ENCODE data around the gene PLEKHJ1. TPM values are rescaled to one million over a fixed set of nuclear protein-coding genes. Genes with fewer than 3 reads are reported as not detected.

Gene PLEKHJ1
- total and polyA plus RNA-seq, 2 donors, result 62.0 to 97.7 TPM

DNA sequence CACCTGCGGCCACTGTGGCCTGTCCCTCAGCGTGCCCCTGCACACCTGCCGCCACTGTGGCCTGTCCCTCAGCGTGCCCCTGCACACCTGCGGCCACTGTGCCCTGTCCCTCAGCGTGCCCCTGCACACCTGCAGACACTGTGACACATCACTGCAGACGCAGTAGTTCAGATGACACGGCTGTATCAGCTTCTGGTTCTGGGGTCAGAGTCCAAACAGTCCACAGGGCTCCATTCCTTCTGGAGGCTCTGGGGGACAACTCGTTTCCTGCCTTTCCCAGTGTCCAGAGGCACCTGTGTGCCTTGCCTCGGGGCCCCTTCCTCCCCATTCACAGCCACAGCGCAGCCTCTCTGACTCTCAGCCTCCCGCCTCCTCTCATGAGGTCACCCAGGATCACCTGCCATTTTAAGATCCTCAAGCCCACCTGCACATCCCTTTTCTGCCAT, 6.0 kb upstream of the PLEKHJ1 start:
- no peak overlapping the region for H3K4me3 ChIP-seq (ENCODE audit: low read length in 2 of 2)
- H3K36me3 ChIP-seq (ENCODE audit: control insufficient read depth in 2 of 2, insufficient read depth in 2 of 2, low read length in 1 of 2), result peaks cover 53 to 68% of the 10 kb centered on the region in 2 donors
- peaks cover 0 to 3% of the 10 kb centered on the region in 2 donors for H3K9me3 ChIP-seq (ENCODE audit: control insufficient read depth in 2 of 2, insufficient read depth in 1 of 2, low read length in 1 of 2)
- no peak for DNase-seq (ENCODE audit: low read depth in 6 of 9, low spot score in 9 of 9)
- no peaks in the 10 kb centered on the region for H3K27me3 ChIP-seq (ENCODE audit: control insufficient read depth in 2 of 2, insufficient read depth in 1 of 2, low read length in 1 of 2)
- H3K4me1 ChIP-seq (ENCODE audit: control insufficient read depth in 2 of 2, insufficient read depth in 2 of 2, low read length in 2 of 2), result peaks cover 34 to 46% of the 10 kb centered on the region in 2 donors
- 94% methylated on average over 12 of the region's 12 CpGs for WGBS
- no peak overlapping the region for H3K27ac ChIP-seq (ENCODE audit: low read depth in 1 of 2, low read length in 1 of 2)

DNA sequence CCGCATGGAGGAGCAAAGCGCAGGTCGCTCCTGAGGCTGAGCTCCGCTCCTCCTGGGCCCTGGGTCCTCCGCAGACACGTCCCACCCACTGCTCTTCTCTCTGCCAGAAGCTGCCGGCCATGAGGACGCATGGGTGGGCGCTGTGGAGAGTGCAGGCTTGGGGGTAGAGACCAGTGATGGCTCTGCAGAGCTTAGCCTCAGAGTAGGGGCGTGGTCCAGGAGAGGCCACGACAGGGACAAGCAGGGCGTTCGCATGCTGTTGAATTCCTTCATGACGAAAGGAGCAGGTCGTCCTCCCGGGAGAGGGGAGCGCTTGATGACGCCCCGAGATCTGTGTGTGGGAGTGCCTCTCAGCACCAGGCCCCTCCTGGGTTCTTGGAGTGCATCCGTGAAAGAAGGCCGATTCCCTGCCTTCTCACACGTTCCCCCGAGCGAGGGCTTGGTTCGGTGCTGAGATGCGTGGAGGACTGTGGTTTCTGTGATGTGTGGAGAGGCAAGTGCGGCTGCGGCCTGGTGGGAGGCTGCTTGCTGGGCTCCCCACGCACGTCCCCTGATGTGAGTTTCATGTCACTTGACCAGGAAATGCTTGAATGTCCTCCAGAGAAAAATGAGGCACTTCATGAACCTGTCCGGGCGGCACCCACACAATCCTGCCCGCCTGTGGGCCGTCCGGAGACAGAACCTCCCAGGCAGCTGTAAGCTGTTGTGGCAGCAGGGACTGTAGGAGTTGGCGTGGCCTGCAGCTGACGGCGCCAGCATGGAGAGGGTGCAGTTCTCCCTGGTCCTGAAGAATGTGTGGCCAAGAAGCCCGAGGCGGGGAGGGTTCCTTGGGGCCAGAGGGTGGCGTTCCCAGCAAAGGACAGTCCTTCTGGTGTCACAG, 5.0 kb upstream of the PLEKHJ1 start:
- Histone ChIP-seq H3K4me1 (ENCODE audit: control insufficient read depth in 2 of 2, insufficient read depth in 2 of 2, low read length in 2 of 2) (peaks cover 34 to 50% of the 10 kb centered on the region in 2 donors), H3K9me3 (ENCODE audit: control insufficient read depth in 2 of 2, insufficient read depth in 1 of 2, low read length in 1 of 2) (peaks cover 0 to 3% of the 10 kb centered on the region in 2 donors), H3K36me3 (ENCODE audit: control insufficient read depth in 2 of 2, insufficient read depth in 2 of 2, low read length in 1 of 2) (peaks cover 43 to 58% of the 10 kb centered on the region in 2 donors), H3K27ac (ENCODE audit: low read depth in 1 of 2, low read length in 1 of 2) (peak overlapping the region in 1 of 2 donors; percentile 20), H3K27me3 (ENCODE audit: control insufficient read depth in 2 of 2, insufficient read depth in 1 of 2, low read length in 1 of 2) (no peaks in the 10 kb centered on the region), H3K4me3 (ENCODE audit: low read length in 2 of 2) (no peak overlapping the region)
- 86% methylated on average over 41 of the region's 41 CpGs for WGBS
- no peak for DNase-seq (ENCODE audit: low read depth in 6 of 9, low spot score in 9 of 9)

DNA sequence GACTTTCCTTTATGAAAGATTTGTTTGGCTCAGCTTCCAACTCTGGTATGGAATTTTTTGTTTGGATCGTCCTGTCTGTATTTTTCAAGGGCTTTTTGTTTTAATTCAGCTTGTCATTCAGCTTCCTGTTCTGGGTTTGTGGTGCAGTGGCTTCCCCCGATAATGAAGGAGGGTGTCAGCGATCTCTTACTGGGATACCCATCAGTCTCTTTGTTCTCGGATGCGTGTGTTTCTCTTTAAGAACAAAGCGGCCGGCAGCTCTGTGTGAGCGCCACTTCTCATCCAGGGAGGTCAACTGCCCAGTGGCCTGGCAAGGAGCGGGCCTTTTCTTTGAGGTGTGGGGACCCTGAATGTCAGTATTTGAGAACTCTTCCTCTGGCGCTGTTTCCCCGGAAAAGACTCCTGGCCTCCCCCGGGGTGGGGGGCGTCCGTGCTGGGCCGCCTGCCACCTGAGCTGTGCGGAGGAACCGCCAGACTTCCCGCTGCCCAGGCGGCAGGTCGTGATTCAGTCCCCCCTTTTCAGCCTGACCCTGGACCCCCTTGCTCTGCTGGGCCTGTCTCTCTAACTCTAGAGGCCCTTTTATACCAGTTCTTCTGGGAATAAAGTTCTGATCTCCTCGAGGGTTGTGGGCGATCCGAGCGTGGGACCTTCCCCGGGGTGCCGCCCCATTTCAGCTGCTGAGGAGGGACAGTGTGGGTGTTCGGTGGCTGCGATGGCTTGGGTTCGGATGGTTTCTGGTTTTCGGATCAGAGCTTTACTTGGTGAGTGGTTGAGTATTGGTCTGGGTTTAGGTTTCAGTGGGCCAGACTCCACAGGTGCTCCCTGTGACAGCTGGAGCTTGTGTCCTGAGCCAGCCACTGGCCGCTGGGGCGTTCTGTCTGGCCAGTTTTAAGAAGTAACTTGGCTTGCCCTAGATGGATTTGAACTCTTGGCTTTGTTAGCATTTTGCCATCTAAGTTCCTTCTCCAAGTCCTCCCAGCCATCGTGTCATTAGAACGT, 3.9 kb upstream of the PLEKHJ1 start:
- Histone ChIP-seq H3K27ac (ENCODE audit: low read depth in 1 of 2, low read length in 1 of 2) (peak overlapping the region; percentile 28 to 79), H3K27me3 (ENCODE audit: control insufficient read depth in 2 of 2, insufficient read depth in 1 of 2, low read length in 1 of 2) (no peaks in the 10 kb centered on the region), H3K9me3 (ENCODE audit: control insufficient read depth in 2 of 2, insufficient read depth in 1 of 2, low read length in 1 of 2) (peaks cover 0 to 3% of the 10 kb centered on the region in 2 donors), H3K4me1 (ENCODE audit: control insufficient read depth in 2 of 2, insufficient read depth in 2 of 2, low read length in 2 of 2) (peaks cover 38 to 53% of the 10 kb centered on the region in 2 donors), H3K36me3 (ENCODE audit: control insufficient read depth in 2 of 2, insufficient read depth in 2 of 2, low read length in 1 of 2) (peaks cover 32 to 48% of the 10 kb centered on the region in 2 donors), H3K4me3 (ENCODE audit: low read length in 2 of 2) (peak overlapping the region; percentile 45 to 60)
- peak in 3 of 9 donors; percentile 25 to 70 (median 50) for DNase-seq (ENCODE audit: low read depth in 6 of 9, low spot score in 9 of 9)
- 31% methylated on average over 34 of the region's 34 CpGs for WGBS

DNA sequence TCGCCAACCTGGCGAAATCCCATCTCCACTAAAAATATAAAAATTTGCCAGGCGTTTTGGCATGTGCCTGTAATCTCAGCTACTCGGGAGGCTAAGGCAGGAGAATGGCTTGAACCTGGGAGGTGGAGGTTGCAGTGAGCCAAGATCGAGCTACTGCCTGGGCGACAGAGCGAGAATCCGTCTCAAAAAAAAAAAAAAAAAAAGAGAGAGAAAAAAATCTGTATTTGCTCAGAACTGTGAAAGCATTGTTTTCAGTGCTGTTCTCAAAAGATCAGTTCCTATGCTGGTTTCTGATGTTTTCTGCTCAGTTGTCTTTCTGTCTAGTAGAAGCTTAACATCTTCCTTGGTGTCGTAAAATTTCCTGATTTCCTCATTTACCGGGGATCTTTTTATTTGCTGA, 3.0 kb upstream of the PLEKHJ1 start:
- H3K27ac ChIP-seq (ENCODE audit: low read depth in 1 of 2, low read length in 1 of 2), result no peak overlapping the region
- H3K4me1 ChIP-seq (ENCODE audit: control insufficient read depth in 2 of 2, insufficient read depth in 2 of 2, low read length in 2 of 2), result peaks cover 42 to 61% of the 10 kb centered on the region in 2 donors
- peak in 1 of 9 donors; percentile 28 for DNase-seq (ENCODE audit: low read depth in 6 of 9, low spot score in 9 of 9)
- peak overlapping the region; percentile 45 to 60 for H3K4me3 ChIP-seq (ENCODE audit: low read length in 2 of 2)
- H3K27me3 ChIP-seq (ENCODE audit: control insufficient read depth in 2 of 2, insufficient read depth in 1 of 2, low read length in 1 of 2), result no peaks in the 10 kb centered on the region
- peaks cover 0 to 3% of the 10 kb centered on the region in 2 donors for H3K9me3 ChIP-seq (ENCODE audit: control insufficient read depth in 2 of 2, insufficient read depth in 1 of 2, low read length in 1 of 2)
- 71% methylated on average over 10 of the region's 10 CpGs for WGBS
- H3K36me3 ChIP-seq (ENCODE audit: control insufficient read depth in 2 of 2, insufficient read depth in 2 of 2, low read length in 1 of 2), result peaks cover 24 to 39% of the 10 kb centered on the region in 2 donors

DNA sequence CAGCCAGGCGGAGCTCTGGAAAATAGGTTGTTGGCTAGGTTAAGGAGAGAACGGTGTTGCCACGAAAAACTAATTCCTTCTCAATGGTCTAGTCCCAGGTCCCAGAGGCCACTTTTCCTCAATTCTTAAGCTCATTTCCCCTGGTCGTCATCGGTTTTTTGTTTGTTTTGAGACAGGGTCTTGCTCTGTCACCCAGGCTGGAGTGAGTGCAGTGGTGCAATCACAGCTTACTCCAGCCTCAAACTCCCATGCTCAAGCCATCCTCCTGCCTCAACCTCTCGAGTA, 1.7 kb upstream of the PLEKHJ1 start:
- Histone ChIP-seq H3K27ac (ENCODE audit: low read depth in 1 of 2, low read length in 1 of 2) (no peak overlapping the region), H3K4me3 (ENCODE audit: low read length in 2 of 2) (peak overlapping the region; percentile 88 to 97), H3K4me1 (ENCODE audit: control insufficient read depth in 2 of 2, insufficient read depth in 2 of 2, low read length in 2 of 2) (peaks cover 42 to 64% of the 10 kb centered on the region in 2 donors), H3K36me3 (ENCODE audit: control insufficient read depth in 2 of 2, insufficient read depth in 2 of 2, low read length in 1 of 2) (peaks cover 26 to 39% of the 10 kb centered on the region in 2 donors), H3K9me3 (ENCODE audit: control insufficient read depth in 2 of 2, insufficient read depth in 1 of 2, low read length in 1 of 2) (peaks cover 0 to 3% of the 10 kb centered on the region in 2 donors), H3K27me3 (ENCODE audit: control insufficient read depth in 2 of 2, insufficient read depth in 1 of 2, low read length in 1 of 2) (no peaks in the 10 kb centered on the region)
- 92% methylated on average over 6 of the region's 6 CpGs for WGBS
- DNase-seq (ENCODE audit: low read depth in 6 of 9, low spot score in 9 of 9), result no peak

DNA sequence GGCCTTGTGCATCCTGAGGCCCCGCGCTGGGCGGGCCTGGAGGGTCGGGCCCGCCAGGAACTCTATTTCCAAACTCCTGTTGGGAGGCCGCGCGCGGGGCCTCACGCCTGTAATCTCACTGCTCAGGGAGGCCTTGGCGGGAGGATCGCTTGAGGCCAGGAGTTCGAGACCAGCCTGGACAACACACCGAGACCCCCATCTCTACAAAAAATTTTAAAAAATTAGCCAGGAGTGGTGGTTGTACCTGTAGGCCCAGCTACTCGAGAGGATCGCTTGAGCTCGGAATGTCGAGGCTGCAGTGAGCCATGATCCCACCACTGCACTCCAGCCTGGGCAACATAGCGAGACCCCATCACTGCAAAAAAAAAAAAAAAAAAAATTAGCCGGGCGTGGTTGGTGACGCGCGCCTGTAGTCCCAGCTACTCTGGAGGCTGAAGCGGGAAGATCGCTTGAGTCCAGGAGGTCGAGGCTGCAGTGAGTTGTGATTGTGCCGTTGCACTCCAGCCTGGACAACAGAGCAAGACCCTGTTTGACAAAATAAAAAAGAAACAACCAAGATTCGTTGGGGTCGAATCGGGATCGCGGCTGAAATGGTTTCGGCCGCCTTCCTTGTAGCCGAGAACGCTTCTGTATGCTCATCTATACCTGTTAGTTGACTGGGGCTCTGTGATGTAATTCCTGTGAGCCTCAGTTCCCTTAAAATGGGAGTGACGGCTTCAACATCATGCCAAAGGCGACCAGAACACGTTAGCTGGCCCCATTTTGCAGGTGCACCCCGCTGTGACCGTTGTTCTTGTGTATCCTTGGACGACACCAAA, 1.1 kb upstream of the PLEKHJ1 start:
- DNase-seq (ENCODE audit: low read depth in 6 of 9, low spot score in 9 of 9), result no peak

DNA sequence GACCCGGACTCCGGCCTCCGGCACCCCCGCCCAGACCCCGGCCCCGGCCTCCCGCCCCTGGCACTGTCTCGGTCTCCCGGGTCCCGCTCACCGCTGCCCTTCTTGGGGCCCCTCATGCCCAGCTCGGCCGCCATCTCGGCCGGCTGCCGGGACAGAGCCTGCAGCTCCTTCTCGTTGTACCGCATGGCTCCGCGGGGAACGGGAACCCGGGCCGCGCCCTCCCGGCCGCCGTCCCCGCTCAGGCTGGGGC, 140 bp downstream of the PLEKHJ1 start:
- Histone ChIP-seq H3K36me3 (ENCODE audit: control insufficient read depth in 2 of 2, insufficient read depth in 2 of 2, low read length in 1 of 2) (peaks cover 33 to 41% of the 10 kb centered on the region in 2 donors), H3K4me1 (ENCODE audit: control insufficient read depth in 2 of 2, insufficient read depth in 2 of 2, low read length in 2 of 2) (peaks cover 35 to 51% of the 10 kb centered on the region in 2 donors)
- WGBS, result under 1% methylated on average over 28 of the region's 28 CpGs

More for the DNA sequence above, 1.1 kb upstream of the PLEKHJ1 start:
- Histone ChIP-seq H3K27me3 (ENCODE audit: control insufficient read depth in 2 of 2, insufficient read depth in 1 of 2, low read length in 1 of 2) (no peaks in the 10 kb centered on the region), H3K27ac (ENCODE audit: low read depth in 1 of 2, low read length in 1 of 2) (peak overlapping the region; percentile 99 to 100), H3K4me1 (ENCODE audit: control insufficient read depth in 2 of 2, insufficient read depth in 2 of 2, low read length in 2 of 2) (peaks cover 42 to 62% of the 10 kb centered on the region in 2 donors), H3K36me3 (ENCODE audit: control insufficient read depth in 2 of 2, insufficient read depth in 2 of 2, low read length in 1 of 2) (peaks cover 30 to 39% of the 10 kb centered on the region in 2 donors), H3K4me3 (ENCODE audit: low read length in 2 of 2) (peak overlapping the region; percentile 88 to 97), H3K9me3 (ENCODE audit: control insufficient read depth in 2 of 2, insufficient read depth in 1 of 2, low read length in 1 of 2) (peaks cover 0 to 3% of the 10 kb centered on the region in 2 donors)
- WGBS, result 47% methylated on average over 43 of the region's 43 CpGs

DNA sequence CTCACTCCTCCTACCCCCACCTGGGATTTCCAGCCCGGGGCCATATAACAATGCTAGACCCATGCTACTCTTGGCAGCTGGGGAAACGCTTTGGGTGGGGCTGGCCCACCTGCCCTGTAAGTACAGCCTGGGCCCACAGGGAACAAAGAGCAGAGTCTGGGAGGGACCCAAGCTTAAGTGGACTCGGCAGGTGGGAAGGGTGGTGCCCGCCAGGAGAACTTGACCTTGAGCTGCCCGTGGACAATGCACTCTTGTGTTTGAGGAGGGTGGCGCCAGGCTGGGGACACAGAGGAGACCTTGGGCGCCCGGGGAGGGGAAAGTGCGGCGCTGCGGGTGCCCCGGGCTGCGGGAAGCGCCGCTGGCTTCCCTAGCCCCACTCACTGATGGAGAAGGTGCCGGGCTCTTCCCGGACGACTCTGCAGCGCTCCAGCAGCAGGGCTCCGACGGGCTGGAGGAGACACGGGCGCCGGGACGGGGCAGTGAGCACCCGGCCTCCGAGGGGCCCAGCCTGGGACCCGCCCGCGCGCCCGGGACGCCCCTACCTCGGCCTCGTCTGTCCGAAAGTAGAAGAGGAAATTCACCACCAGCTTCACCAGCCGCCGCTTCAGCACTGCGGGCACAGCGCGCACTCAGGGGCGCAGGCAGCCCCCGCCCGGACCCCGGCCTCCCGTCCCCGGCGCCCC, 607 bp downstream of the PLEKHJ1 start:
- peak in 1 of 9 donors; percentile 47 for DNase-seq (ENCODE audit: low read depth in 6 of 9, low spot score in 9 of 9)
- peaks cover 37 to 40% of the 10 kb centered on the region in 2 donors for H3K36me3 ChIP-seq (ENCODE audit: control insufficient read depth in 2 of 2, insufficient read depth in 2 of 2, low read length in 1 of 2)
- H3K27ac ChIP-seq (ENCODE audit: low read depth in 1 of 2, low read length in 1 of 2), result peak overlapping the region; percentile 37 to 43
- peaks cover 31 to 47% of the 10 kb centered on the region in 2 donors for H3K4me1 ChIP-seq (ENCODE audit: control insufficient read depth in 2 of 2, insufficient read depth in 2 of 2, low read length in 2 of 2)
- 1% methylated on average over 48 of the region's 48 CpGs for WGBS
- H3K9me3 ChIP-seq (ENCODE audit: control insufficient read depth in 2 of 2, insufficient read depth in 1 of 2, low read length in 1 of 2), result no peaks in the 10 kb centered on the region
- peak overlapping the region; percentile 88 to 97 for H3K4me3 ChIP-seq (ENCODE audit: low read length in 2 of 2)
- no peaks in the 10 kb centered on the region for H3K27me3 ChIP-seq (ENCODE audit: control insufficient read depth in 2 of 2, insufficient read depth in 1 of 2, low read length in 1 of 2)

More for the DNA sequence above, 140 bp downstream of the PLEKHJ1 start:
- H3K27ac ChIP-seq (ENCODE audit: low read depth in 1 of 2, low read length in 1 of 2), result peak overlapping the region; percentile 43 to 99
- peak overlapping the region; percentile 88 to 97 for H3K4me3 ChIP-seq (ENCODE audit: low read length in 2 of 2)
- no peak for DNase-seq (ENCODE audit: low read depth in 6 of 9, low spot score in 9 of 9)
- H3K27me3 ChIP-seq (ENCODE audit: control insufficient read depth in 2 of 2, insufficient read depth in 1 of 2, low read length in 1 of 2), result no peaks in the 10 kb centered on the region
- H3K9me3 ChIP-seq (ENCODE audit: control insufficient read depth in 2 of 2, insufficient read depth in 1 of 2, low read length in 1 of 2), result no peaks in the 10 kb centered on the region

Data from thymus (tissue), 11 donors.